Measurements from ENCODE around the gene MAGEL2.

Gene MAGEL2

GRCh38 chr15:23646165-23647000 lies 1.3 kb downstream of the MAGEL2 start:
- Histone ChIP-seq H3K79me1 (replicated peaks; ENCODE audit: low read length, poor library complexity, severe bottlenecking) (no peaks in the 10 kb centered on the region), H3K4me1 (ENCODE audit: control insufficient read depth, insufficient read depth, low read depth, low read length) (no peaks in the 10 kb centered on the region), H2BK15ac (ENCODE audit: low read depth, poor library complexity, severe bottlenecking) (no peak overlapping the region), H2AFZ (ENCODE audit: low read depth, low read length) (no peak overlapping the region), H3K4me2 (ENCODE audit: low read length, poor library complexity, severe bottlenecking) (no peak overlapping the region), H3K36me3 (ENCODE audit: control insufficient read depth in 1 of 2, insufficient read depth in 2 of 2, low read depth in 1 of 2, low read length in 2 of 2) (no peaks in the 10 kb centered on the region), H4K8ac (ENCODE audit: low read length) (no peak overlapping the region), H3K18ac (ENCODE audit: low read depth in 1 of 2, low read length in 2 of 2) (no peak overlapping the region), H3K23ac (ENCODE audit: low read length in 2 of 2) (no peak overlapping the region), H3K27me3 (ENCODE audit: control insufficient read depth in 1 of 2, insufficient read depth in 1 of 2, low read length in 2 of 2) (peaks cover 14 to 34% of the 10 kb centered on the region in 2 experiments), H4K91ac (ENCODE audit: low read length) (peak overlapping the region; percentile 9), H2BK120ac (ENCODE audit: low read depth, low read length) (no peak overlapping the region), H3K9ac (ENCODE audit: low read length) (no peak overlapping the region), H3K14ac (ENCODE audit: low read length in 2 of 2) (no peak overlapping the region), H2AK5ac (ENCODE audit: low read length, severe bottlenecking) (no peak overlapping the region), H2BK12ac (ENCODE audit: low read length in 2 of 2) (no peak overlapping the region), H3K4me3 (ENCODE audit: insufficient read depth in 1 of 2, low read depth in 1 of 2, low read length in 2 of 2) (no peak overlapping the region), H2BK5ac (ENCODE audit: low read depth, low read length, poor library complexity, severe bottlenecking) (no peak overlapping the region), H3K4ac (ENCODE audit: low read depth in 1 of 2, low read length in 2 of 2) (no peak overlapping the region), H3K27ac (ENCODE audit: low read length, poor library complexity, severe bottlenecking) (no peak overlapping the region), H3K9me3 (ENCODE audit: control insufficient read depth, low read length) (no peaks in the 10 kb centered on the region)
- 92% methylated on average over 50 of the region's 51 CpGs for WGBS
- no peak for DNase-seq

- H3K18ac ChIP-seq (ENCODE audit: low read depth in 1 of 2, low read length in 2 of 2) = no peak overlapping the region
- no peaks in the 10 kb centered on the region for H3K9me3 ChIP-seq (ENCODE audit: control insufficient read depth, low read length)
- no peaks in the 10 kb centered on the region for H3K4me1 ChIP-seq (ENCODE audit: control insufficient read depth, insufficient read depth, low read depth, low read length)
- H3K14ac ChIP-seq (ENCODE audit: low read length in 2 of 2) = no peak overlapping the region
- 86% methylated on average over 40 of the region's 40 CpGs for WGBS
- H2BK5ac ChIP-seq (ENCODE audit: low read depth, low read length, poor library complexity, severe bottlenecking) = no peak overlapping the region
- H4K8ac ChIP-seq (ENCODE audit: low read length) = no peak overlapping the region
- peaks cover 14 to 29% of the 10 kb centered on the region in 2 experiments for H3K27me3 ChIP-seq (ENCODE audit: control insufficient read depth in 1 of 2, insufficient read depth in 1 of 2, low read length in 2 of 2)
- H2BK12ac ChIP-seq (ENCODE audit: low read length in 2 of 2) = no peak overlapping the region
- no peak for DNase-seq
- H4K91ac ChIP-seq (ENCODE audit: low read length) = no peak overlapping the region
- no peak overlapping the region for H2BK120ac ChIP-seq (ENCODE audit: low read depth, low read length)
- no peak overlapping the region for H2BK15ac ChIP-seq (ENCODE audit: low read depth, poor library complexity, severe bottlenecking)
- H3K4me3 ChIP-seq (ENCODE audit: insufficient read depth in 1 of 2, low read depth in 1 of 2, low read length in 2 of 2) = no peak overlapping the region
- no peak overlapping the region for H3K27ac ChIP-seq (ENCODE audit: low read length, poor library complexity, severe bottlenecking)
- H3K36me3 ChIP-seq (ENCODE audit: control insufficient read depth in 1 of 2, insufficient read depth in 2 of 2, low read depth in 1 of 2, low read length in 2 of 2) = no peaks in the 10 kb centered on the region
- H3K4me2 ChIP-seq (ENCODE audit: low read length, poor library complexity, severe bottlenecking) = no peak overlapping the region
- H3K23ac ChIP-seq (ENCODE audit: low read length in 2 of 2) = no peak overlapping the region
- no peak overlapping the region for H3K9ac ChIP-seq (ENCODE audit: low read length)
- no peaks in the 10 kb centered on the region for H3K79me1 ChIP-seq (replicated peaks; ENCODE audit: low read length, poor library complexity, severe bottlenecking)
- H2AFZ ChIP-seq (ENCODE audit: low read depth, low read length) = no peak overlapping the region
- no peak overlapping the region for H2AK5ac ChIP-seq (ENCODE audit: low read length, severe bottlenecking)
- no peak overlapping the region for H3K4ac ChIP-seq (ENCODE audit: low read depth in 1 of 2, low read length in 2 of 2)
These were observed 2.1 kb downstream of the MAGEL2 start for GRCh38 chr15:23645371-23646164.

- Histone ChIP-seq H3K9ac (ENCODE audit: low read length) (no peak overlapping the region), H3K4me1 (ENCODE audit: control insufficient read depth, insufficient read depth, low read depth, low read length) (no peaks in the 10 kb centered on the region), H3K36me3 (ENCODE audit: control insufficient read depth in 1 of 2, insufficient read depth in 2 of 2, low read depth in 1 of 2, low read length in 2 of 2) (no peaks in the 10 kb centered on the region), H4K8ac (ENCODE audit: low read length) (no peak overlapping the region), H2BK5ac (ENCODE audit: low read depth, low read length, poor library complexity, severe bottlenecking) (no peak overlapping the region), H2AFZ (ENCODE audit: low read depth, low read length) (no peak overlapping the region), H3K4ac (ENCODE audit: low read depth in 1 of 2, low read length in 2 of 2) (no peak overlapping the region), H3K18ac (ENCODE audit: low read depth in 1 of 2, low read length in 2 of 2) (no peak overlapping the region), H3K4me2 (ENCODE audit: low read length, poor library complexity, severe bottlenecking) (no peak overlapping the region), H3K27ac (ENCODE audit: low read length, poor library complexity, severe bottlenecking) (no peak overlapping the region), H3K27me3 (ENCODE audit: control insufficient read depth in 1 of 2, insufficient read depth in 1 of 2, low read length in 2 of 2) (peaks cover 14 to 25% of the 10 kb centered on the region in 2 experiments), H2BK12ac (ENCODE audit: low read length in 2 of 2) (no peak overlapping the region), H3K9me3 (ENCODE audit: control insufficient read depth, low read length) (no peaks in the 10 kb centered on the region), H2BK120ac (ENCODE audit: low read depth, low read length) (no peak overlapping the region), H2AK5ac (ENCODE audit: low read length, severe bottlenecking) (no peak overlapping the region), H2BK15ac (ENCODE audit: low read depth, poor library complexity, severe bottlenecking) (no peak overlapping the region), H3K4me3 (ENCODE audit: insufficient read depth in 1 of 2, low read depth in 1 of 2, low read length in 2 of 2) (no peak overlapping the region), H4K91ac (ENCODE audit: low read length) (no peak overlapping the region), H3K23ac (ENCODE audit: low read length in 2 of 2) (no peak overlapping the region), H3K14ac (ENCODE audit: low read length in 2 of 2) (no peak overlapping the region), H3K79me1 (replicated peaks; ENCODE audit: low read length, poor library complexity, severe bottlenecking) (no peaks in the 10 kb centered on the region)
- WGBS = 89% methylated on average over 13 of the region's 13 CpGs
- DNase-seq = no peak
These were observed 2.8 kb downstream of the MAGEL2 start for GRCh38 chr15:23644829-23645228.

GRCh38 chr15:23642413-23643044 lies 5.1 kb downstream of the MAGEL2 start:
- Histone ChIP-seq H4K91ac (ENCODE audit: low read length) (no peak overlapping the region), H2AFZ (ENCODE audit: low read depth, low read length) (no peak overlapping the region), H3K27me3 (ENCODE audit: control insufficient read depth in 1 of 2, insufficient read depth in 1 of 2, low read length in 2 of 2) (peaks cover 6 to 22% of the 10 kb centered on the region in 2 experiments), H3K4me3 (ENCODE audit: insufficient read depth in 1 of 2, low read depth in 1 of 2, low read length in 2 of 2) (no peak overlapping the region), H2BK12ac (ENCODE audit: low read length in 2 of 2) (no peak overlapping the region), H3K36me3 (ENCODE audit: control insufficient read depth in 1 of 2, insufficient read depth in 2 of 2, low read depth in 1 of 2, low read length in 2 of 2) (no peaks in the 10 kb centered on the region), H3K79me1 (replicated peaks; ENCODE audit: low read length, poor library complexity, severe bottlenecking) (no peaks in the 10 kb centered on the region), H3K18ac (ENCODE audit: low read depth in 1 of 2, low read length in 2 of 2) (no peak overlapping the region), H3K4ac (ENCODE audit: low read depth in 1 of 2, low read length in 2 of 2) (no peak overlapping the region), H2BK120ac (ENCODE audit: low read depth, low read length) (no peak overlapping the region), H2AK5ac (ENCODE audit: low read length, severe bottlenecking) (no peak overlapping the region), H3K4me2 (ENCODE audit: low read length, poor library complexity, severe bottlenecking) (no peak overlapping the region), H3K9ac (ENCODE audit: low read length) (no peak overlapping the region), H3K14ac (ENCODE audit: low read length in 2 of 2) (no peak overlapping the region), H3K4me1 (ENCODE audit: control insufficient read depth, insufficient read depth, low read depth, low read length) (no peaks in the 10 kb centered on the region), H4K8ac (ENCODE audit: low read length) (no peak overlapping the region), H2BK5ac (ENCODE audit: low read depth, low read length, poor library complexity, severe bottlenecking) (no peak overlapping the region), H3K27ac (ENCODE audit: low read length, poor library complexity, severe bottlenecking) (no peak overlapping the region), H3K9me3 (ENCODE audit: control insufficient read depth, low read length) (no peaks in the 10 kb centered on the region), H2BK15ac (ENCODE audit: low read depth, poor library complexity, severe bottlenecking) (no peak overlapping the region), H3K23ac (ENCODE audit: low read length in 2 of 2) (no peak overlapping the region)
- 41% methylated on average over 13 of the region's 13 CpGs for WGBS
- DNase-seq = peak; percentile 53
